GM19372 (cell line): Measurements from ENCODE around the gene PRSS27.
A peak's percentile ranks its signal among the peaks of the same experiment; 100 is the strongest.
"Not testable (repeated sequence)": the region's sequence is repeated elsewhere in the genome, so short reads cannot be mapped to it uniquely, and the experiment has no call there.

Experiments used
- ATAC-seq: cut with Tn5 transposase; IDR thresholded peaks from one replicate; pipeline ENCODE4 v1.9.1; 2021; ENCODE audit warnings: mild to moderate bottlenecking, low read depth, moderate library complexity; ENCODE audit not compliant: unreplicated experiment

PRSS27 gene

DNA sequence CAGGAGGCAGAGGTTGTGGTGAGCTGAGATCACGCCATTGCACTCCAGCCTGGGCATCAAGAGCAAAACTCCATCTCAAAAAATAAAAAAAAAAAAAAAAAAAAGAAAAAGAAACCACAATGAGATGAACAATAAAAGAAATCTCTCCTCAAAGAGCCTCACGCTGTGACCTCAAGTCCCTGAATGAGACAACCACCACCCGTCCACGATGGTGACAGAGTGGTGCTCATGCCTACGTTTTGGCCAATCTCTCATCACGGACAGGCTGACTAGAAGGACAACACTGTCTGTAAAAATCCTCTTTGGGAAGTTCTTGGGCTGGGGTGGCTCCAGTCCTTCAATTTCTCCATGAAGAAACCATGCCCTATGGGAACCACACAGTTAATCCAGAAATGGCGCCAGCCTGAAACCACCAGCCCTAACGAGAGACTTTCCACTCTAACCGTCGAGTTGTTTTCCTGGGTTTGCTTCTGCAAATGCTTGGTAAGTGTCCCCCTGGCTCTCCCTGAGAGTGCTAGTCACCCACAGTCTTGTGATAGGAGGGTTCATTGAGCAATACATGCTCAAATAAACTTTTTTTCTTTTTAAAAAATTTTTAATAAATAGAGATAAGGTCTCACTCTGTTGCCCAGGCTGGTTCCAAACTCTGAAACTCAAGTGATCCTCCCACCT lies 15.0 kb upstream of the PRSS27 start:
- ATAC-seq: no peak

DNA sequence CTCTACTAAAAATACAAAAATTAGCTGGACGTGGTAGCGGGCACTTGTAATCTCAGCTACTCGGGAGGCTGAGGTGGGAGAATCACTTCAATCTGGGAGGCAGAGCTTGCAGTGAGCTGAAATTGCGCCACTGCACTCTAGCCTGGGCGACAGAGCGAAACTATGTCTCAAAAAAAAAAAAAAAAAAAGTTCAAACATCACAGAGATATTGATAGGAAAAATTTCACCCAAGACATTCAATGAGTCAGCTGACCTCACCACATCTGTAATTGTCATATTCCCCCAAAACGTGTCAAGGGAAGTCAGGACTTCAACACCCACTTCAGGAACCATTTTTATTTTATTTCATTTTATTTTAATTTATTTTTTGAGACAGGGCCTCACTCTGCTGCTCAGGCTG lies 8.0 kb upstream of the PRSS27 start:
- no peak for ATAC-seq

DNA sequence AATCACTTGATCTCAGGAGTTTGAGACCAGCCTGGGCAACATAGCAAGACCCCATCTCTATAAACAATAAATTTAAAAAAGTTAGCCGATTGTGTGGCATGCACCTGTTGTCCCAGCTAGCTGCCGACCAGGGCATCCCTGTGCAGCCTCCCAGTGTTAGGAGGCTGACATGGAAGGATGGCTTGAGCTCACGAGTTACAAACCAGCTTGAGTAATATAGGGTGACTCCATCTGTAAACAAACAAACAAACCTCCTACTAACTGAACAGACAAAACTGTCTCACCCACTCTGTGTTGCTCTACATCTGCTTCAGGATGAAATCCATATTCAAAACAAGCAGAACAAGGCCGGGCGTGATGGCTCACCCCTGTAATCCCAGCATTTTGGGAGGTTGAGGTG lies 6.9 kb upstream of the PRSS27 start:
- no peak for ATAC-seq

DNA sequence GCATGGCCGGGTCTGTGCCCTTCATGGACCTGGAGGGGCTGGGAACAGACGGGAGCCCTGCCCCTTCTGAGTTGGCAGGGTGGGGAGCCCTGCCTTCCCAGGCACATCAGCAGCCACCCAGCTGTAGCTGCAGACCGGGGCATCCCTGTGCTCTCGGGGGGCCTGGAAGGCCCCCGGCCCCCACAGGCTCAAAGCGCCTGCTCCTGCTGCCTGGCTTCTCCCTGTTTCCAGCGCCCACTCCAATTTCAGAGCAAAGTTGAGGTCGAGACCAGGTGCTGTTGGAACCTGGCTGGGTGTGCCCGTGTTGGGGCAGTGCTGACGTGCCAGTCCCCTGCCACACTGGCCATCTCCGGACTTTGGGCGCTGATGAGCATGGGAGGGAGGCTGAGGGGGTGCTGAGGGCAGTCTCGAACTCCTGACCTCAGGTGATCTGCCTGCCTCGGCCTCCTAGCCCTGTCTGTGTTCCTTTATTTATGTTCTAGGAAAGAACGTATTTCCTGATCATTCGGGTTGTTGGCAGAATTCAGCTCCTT lies 4.9 kb upstream of the PRSS27 start:
- ATAC-seq: no peak

DNA sequence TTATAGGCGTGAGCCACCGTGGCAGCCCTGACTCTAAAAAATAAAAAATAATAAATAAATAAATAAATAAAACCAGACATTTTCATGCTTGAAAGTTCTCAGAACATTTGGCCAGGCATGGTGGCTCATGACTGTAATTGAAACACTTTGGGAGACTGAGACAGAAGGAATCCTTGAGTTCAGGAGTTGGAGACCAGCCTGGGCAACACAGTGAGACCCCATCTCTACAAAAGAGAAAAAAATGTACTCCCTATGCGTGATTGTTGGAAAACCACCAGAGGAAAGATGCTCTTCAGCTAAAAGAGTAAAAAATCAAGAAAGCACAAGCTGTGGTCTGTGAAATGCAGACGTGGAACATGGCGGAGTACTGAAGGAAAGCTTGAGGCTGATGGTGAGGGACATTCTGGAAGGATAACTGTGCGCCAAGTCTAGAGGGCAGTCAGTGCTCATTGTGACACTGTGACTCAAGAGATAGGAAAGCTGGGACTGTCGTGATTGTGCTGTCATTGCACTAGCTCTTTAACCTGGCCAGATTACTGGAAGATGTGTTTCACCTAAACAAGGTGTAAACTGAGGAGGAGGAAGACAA lies 4.2 kb upstream of the PRSS27 start:
- ATAC-seq: no peak

DNA sequence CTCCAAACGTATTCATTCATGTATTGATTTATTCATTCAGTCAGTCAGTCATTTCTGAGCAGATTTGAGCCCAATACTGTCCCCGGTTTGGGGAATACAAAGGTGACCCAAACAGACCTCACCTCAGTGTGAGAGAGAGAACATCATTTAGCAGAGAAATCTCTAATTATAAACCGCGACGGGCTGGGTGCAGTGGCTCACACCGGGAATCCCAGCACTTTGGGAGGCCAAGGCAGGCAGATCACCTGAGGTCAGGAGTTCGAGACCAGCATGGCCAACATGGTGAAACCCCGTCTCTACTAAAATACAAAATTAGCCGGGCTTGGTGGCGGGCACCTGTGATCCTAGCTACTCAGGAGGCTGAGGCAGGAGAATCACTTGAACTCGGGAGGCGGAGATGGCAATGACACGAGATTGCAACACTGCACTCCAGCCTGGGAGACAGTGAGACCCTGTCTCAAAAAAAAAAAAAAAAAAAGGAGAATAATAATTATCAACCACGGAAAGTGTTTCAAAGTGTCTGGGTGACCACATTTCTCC lies 1.7 kb upstream of the PRSS27 start:
- not testable (repeated sequence) for ATAC-seq

DNA sequence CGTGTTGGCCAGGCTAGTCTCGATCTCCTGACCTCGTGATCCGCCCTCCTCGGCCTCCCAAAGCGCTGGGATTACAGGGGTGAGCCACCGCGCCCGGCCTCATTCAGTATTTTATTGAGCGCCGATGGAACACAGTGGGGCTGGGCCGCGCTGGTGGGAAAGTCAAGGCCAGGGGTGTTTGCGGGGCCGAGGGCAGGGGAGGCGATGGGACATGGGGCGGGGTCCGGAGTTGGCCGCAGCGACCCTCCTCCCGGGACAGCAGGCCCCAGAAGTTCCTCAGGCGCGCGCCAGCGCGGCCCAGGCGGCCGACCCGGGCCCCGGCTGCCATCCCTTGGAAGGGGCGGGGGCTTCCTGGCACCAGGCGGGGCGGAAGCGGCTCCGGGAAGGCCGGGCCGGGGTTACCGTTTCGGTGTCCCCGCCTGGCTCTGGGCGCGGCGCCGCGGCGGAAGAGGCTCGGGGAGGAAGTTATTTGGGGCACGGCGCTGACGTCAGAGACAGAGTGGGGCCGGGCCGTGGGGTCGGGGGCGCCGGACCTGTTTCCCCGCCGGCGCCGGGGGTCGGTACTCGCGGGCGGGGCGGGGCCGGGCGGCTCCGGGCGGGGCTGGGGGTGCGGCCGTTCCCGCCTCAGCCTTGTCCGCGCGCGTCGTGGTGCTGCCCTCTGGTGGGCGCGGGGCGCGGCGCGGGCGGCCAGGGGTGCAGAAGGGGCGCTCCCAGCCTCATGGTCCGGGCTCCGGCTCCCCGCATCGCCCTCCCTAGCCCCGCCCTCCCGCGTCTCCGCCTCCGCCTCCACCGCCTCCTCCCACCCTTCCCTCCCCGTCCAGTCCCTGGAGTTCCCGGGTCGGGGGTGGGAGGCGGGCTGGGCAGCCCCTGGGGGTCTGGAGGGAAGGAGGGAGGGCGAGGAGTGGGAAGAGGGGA lies 952 bp upstream of the PRSS27 start:
- ATAC-seq: peak; percentile 76

DNA sequence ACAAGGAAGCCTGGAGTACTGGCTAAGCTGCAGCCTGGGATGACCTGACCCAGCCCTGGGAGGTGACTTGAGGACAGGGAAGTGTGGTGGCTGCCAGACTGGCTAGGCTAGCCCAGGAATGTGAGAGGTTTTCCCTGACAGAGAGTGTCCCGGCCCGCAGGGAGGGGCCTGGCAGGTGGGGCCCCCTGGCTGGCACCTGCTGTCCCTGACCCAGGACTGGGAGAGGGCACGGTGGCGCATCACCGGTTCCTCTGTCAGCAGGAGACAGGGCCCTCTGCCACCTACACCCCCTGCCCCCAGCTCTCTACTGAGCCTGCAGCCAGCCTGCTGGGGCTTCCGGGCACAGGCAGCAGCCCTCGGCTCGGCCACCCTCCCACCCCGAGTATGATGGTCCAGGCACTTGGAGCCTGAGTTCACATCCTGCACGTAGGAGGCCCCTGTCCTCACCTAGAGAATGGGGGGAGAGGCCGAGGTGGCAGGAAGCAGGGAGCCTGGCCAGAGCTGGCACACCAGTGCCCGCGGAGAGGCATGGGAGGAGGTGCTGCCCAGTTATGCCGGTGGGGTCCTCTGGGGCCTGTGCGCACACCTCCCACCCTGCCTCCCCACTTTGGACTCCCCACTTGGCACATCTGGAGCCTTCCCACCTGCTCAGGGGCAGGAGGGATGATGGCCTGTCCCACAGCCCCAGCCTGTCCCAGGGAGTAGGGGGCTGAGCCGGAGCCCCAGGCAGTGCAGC lies 528 bp downstream of the PRSS27 start:
- no peak for ATAC-seq

DNA sequence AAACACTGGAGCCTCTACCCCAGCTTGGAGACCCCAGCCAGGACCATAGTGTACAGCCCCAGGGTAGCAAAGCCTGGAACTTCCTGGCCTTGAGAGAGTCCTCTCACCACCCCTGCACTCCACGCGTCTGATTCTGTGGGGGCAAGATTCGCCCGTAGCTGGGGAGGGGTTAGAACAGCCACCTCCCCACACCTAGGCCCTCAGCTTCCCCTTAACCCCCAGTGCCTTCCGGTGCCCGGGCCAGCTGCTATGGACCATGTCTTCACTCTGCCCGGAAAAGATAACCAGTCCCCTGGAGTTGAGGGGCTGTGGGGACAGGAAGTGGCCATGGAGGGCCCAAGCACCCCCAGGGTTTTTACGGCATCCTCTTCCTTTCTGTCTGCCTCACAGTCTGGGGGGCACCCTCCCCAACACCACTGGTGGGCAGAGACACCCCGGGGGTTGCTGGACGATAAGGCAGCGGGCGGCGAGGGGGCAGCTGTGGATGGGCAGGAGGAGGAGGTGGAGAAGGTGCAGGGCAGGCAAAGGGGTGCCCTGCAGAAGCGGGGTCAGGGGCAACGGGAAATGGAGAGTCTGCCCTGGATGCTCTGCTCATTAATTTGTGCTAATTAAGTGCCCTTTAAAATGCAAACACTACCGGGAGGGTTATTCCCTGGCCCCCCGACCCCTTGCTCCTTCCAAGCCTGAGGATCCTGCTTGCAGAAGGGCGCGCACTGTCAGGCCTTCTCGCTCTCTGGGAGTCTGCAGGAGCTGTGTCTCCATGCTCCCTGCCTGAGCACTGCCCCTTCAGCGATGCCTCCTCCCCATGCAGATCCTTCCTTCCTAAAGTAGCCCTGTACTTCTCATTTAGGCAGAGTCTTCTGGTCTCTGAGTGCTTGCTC lies 2.4 kb downstream of the PRSS27 start:
- no peak for ATAC-seq

DNA sequence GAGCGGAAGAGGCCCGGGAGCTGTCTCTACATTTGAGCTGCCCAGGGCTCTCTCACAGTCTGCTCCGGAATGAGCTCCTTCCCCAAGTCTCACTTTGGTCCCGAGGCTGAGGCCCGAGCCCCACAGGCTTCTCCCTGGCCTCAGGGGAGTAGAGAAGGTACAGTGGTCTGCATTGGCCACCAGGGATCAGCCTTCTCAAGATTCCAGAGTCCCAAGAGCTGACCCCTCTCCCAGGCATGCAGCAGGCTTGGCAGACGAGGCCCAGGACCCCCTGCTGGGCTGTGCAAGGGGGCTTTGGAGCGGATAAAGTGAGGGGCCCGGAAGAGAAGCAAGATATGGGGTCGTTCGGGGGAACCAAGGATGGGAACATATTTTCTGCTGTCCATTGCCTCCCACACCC lies 3.1 kb downstream of the PRSS27 start:
- ATAC-seq: no peak

DNA sequence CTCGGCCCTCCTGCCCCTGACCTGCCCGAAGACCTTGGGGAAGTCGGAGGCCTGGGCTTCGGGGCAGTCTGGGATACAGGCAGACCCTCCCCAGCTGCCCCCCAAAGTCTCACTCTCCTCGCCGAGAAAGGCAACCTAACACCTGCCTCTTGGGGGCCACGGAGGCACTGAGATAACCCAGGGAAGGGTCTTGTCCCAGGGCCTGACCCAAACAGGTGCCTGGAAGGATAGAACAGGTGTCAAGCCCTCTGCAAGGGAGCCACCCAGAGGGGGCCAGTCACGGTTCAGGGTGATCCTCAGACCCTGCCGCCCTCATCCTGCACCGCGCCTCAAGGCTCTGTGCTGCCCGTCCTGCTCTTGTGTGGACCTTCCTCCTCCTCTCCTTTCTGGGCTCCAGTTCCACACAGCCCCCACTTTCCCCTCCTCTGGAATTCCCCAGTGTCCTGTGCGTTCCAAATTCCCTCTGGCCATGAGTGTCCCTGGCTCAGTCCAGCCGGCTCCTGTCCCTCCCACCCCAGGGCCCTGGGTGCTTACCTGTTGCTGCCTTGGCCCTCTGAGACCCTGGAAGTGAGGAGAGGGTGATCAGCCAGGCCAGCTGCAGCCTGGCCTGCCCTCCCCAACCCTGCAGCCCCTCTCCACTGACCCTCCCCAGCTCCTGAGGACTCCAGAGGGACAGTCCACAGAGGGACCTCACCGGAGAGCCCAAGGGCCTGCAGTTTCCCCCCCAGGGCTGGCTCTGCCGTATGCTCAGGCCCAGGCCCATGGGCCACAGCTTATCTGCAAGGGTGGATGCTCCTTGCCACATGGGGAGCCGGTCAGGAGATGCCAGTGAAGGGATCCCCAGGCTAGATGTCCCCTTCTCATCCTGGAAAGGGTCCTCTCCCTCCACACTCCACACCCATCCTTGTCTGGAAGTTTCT lies 3.8 kb downstream of the PRSS27 start:
- ATAC-seq: no peak

DNA sequence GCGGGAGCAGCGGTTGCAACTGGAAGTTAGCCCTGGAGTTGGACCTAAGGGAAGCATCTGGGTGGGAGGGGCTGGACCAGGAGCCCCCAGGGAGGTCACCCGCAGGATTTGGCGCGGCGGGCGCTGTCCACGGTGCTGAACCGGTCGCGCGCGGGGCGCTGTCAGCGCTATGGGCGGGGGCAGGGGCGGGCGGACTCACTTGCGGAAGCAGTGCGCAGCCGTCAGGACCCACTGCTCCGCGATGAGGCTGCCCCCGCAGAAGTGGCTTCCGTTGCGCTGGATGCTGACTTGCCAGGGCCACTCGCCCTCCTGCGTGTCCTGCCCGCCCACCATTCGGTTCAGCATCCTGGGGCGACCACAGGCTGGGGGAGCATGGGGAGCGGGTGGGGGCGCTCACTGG lies 4.5 kb downstream of the PRSS27 start:
- ATAC-seq: no peak

DNA sequence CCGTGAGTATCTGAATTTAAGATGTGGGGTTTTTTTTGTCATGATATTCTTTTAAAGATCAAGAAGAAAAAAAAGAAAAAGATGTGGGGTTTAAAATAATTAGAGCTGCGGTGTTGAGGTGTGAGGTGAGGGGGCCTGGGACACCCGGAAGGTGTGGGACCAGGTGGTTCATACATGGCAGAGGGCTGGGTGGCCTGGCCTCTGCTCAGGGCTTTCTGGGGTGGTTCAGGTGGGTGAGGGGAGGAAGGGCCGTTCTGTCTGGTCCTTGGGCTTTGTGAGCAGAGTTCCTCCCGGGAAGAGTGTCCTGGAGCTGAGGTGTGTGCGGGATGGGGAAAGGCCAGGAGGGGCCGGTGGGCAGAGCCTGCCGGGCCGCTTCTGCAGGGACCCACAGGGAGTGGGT lies 5.0 kb downstream of the PRSS27 start:
- no peak for ATAC-seq

DNA sequence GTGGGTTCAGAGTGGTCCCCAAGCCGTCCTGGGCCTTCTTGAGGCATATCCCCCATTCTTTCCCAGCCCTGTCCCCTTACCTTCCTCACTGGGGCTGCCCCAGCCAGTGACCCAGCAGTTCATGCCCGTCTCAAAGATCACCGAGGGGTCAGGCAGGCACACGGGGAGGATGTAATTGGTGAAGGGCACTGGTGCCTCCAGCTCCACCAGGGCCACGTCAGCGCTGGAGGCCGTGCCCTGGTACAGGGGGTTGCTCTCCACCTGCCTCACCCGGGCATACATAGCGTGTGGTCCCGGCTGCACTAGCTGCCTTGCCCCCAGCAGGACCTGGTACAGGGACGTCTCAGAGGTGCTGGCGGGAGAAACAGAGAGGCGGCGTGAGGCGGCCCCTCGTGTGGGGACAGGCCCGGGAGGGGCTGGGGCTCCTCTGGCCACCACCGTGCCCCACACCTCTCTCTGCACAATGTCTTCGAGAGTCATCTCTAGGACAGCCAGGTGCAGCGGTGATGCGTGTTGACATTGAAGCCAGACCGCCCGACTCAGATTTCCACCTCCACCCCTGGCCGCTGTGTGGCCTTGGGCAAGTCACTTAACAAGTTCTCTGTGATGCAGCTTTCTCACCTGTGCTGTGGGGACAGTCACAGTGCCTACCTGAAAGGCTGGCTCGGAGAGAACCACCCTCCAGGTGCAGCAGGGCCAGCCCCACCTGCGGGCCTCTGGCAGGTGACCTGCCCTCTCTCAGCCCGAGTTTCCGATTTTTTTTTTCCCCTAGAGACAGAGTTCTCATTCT lies 5.8 kb downstream of the PRSS27 start:
- no peak for ATAC-seq

DNA sequence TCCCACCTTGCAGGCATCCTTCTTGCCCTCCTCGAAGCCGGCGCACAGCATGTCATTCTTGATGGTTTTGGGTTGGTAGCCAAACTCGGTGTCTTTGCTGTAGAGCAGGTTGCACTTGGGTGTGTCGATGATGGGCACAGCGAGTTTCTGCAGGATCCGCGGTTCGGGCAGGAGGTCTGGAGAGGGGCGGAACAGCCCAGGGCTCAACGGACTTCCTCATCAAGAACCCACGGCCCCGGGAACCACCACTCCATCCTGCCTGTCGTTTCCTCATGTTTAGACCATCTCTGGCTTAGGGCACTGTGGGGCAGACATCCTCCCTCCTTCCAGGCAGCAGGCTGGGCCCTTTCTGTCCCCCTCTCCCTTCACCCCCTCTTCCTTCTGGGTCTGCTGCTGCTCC lies 6.5 kb downstream of the PRSS27 start:
- no peak for ATAC-seq

DNA sequence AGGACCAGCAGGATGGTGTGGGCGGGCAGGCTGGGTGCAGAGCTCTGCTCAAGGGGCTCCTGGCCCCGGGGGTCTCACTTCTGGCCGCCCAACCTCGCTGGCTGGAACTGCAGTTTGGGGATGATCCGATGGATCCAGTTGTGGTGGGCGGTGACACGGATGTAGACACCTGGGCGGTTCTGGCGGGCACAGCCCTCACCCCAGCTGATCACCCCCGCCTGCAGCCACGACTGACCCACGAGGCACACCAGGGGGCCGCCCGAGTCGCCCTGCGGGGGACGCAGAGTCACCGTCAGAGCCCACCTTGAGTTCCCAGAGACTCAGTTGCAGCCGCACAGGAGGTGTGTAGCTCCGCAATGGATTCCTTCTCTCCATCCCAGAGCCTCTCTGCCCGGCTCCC lies 7.5 kb downstream of the PRSS27 start:
- ATAC-seq: no peak

DNA sequence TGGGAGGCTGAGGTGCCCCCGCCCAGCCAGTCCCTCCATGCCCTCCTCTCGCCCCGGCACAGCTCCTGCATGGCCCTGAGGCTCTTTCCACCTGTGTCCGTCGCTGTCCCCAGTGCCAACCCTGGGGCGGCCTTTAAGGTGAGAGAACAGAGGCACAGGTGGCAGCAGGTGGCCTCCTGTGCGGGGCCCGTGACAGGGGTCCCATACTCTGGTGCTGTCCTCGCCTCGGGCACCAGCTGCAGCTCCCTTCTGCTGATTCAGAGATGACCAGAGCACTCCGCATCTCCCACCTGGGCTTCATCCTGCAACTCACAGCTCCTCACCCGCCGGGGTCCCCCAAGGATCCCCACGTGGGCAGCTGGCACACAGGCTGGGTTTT lies 8.0 kb downstream of the PRSS27 start:
- no peak for ATAC-seq
